Rectal smooth muscle tissue (tissue), 1 donor: ENCODE data around the gene MAP2.
A peak's percentile ranks its signal among the peaks of the same experiment; 100 is the strongest.

Experiments
- H3K27ac ChIP-seq: one replicate; pipeline ENCODE4 v1.7.0; 2013; ENCODE audit warnings: low read depth, low read length, inconsistent platforms
- H3K27me3 ChIP-seq: one replicate; pipeline ENCODE4 v1.7.0; 2013; ENCODE audit warnings: low read length; ENCODE audit not compliant: control insufficient read depth, insufficient read depth
- H3K36me3 ChIP-seq: one replicate; pipeline ENCODE4 v1.7.0; 2013; ENCODE audit warnings: low read length; ENCODE audit not compliant: control insufficient read depth, insufficient read depth
- H3K4me1 ChIP-seq: one replicate; pipeline ENCODE4 v1.7.0; 2013; ENCODE audit warnings: low read length; ENCODE audit not compliant: control insufficient read depth, insufficient read depth
- H3K4me3 ChIP-seq: one replicate; pipeline ENCODE4 v1.7.0; 2013; ENCODE audit warnings: low read length
- H3K9ac ChIP-seq: one replicate; pipeline ENCODE4 v1.7.0; 2013; ENCODE audit warnings: low read length

MAP2 gene

GRCh38 chr2:209395229-209395628, 28.6 kb upstream of the MAP2 start:
- Histone ChIP-seq H3K4me1 (no peaks in the 10 kb centered on the region), H3K27ac (no peak overlapping the region), H3K27me3 (no peaks in the 10 kb centered on the region)

GRCh38 chr2:209395652-209396051, 28.2 kb upstream of the MAP2 start:
- Histone ChIP-seq H3K9ac (no peak overlapping the region), H3K4me1 (no peaks in the 10 kb centered on the region), H3K36me3 (no peaks in the 10 kb centered on the region), H3K27me3 (no peaks in the 10 kb centered on the region), H3K4me3 (no peak overlapping the region), H3K27ac (no peak overlapping the region)

More at GRCh38 chr2:209395229-209395628, 28.6 kb upstream of the MAP2 start:
- Histone ChIP-seq H3K9ac (no peak overlapping the region), H3K4me3 (no peak overlapping the region), H3K36me3 (no peaks in the 10 kb centered on the region)

- H3K27ac ChIP-seq, result no peak overlapping the region
- H3K27me3 ChIP-seq, result no peaks in the 10 kb centered on the region
- H3K4me1 ChIP-seq, result no peaks in the 10 kb centered on the region
- H3K9ac ChIP-seq, result no peak overlapping the region
- no peaks in the 10 kb centered on the region for H3K36me3 ChIP-seq
- H3K4me3 ChIP-seq, result no peak overlapping the region
Observed at GRCh38 chr2:209398463-209398862, 25.4 kb upstream of the MAP2 start.

GRCh38 chr2:209401788-209402187, 22.1 kb upstream of the MAP2 start:
- H3K4me3 ChIP-seq, result no peak overlapping the region
- H3K27ac ChIP-seq, result no peak overlapping the region

GRCh38 chr2:209411296-209411695, 12.6 kb upstream of the MAP2 start:
- H3K4me3 ChIP-seq, result no peak overlapping the region
- H3K27me3 ChIP-seq, result no peaks in the 10 kb centered on the region
- H3K36me3 ChIP-seq, result no peaks in the 10 kb centered on the region
- H3K27ac ChIP-seq, result no peak overlapping the region
- no peak overlapping the region for H3K9ac ChIP-seq
- no peaks in the 10 kb centered on the region for H3K4me1 ChIP-seq

More at GRCh38 chr2:209401788-209402187, 22.1 kb upstream of the MAP2 start:
- no peak overlapping the region for H3K9ac ChIP-seq
- no peaks in the 10 kb centered on the region for H3K4me1 ChIP-seq
- H3K36me3 ChIP-seq, result no peaks in the 10 kb centered on the region
- H3K27me3 ChIP-seq, result no peaks in the 10 kb centered on the region

GRCh38 chr2:209411718-209412117, 12.1 kb upstream of the MAP2 start:
- no peaks in the 10 kb centered on the region for H3K36me3 ChIP-seq
- H3K4me3 ChIP-seq, result no peak overlapping the region
- H3K9ac ChIP-seq, result no peak overlapping the region
- H3K4me1 ChIP-seq, result no peaks in the 10 kb centered on the region
- no peaks in the 10 kb centered on the region for H3K27me3 ChIP-seq
- H3K27ac ChIP-seq, result no peak overlapping the region

- no peak overlapping the region for H3K4me3 ChIP-seq
- no peaks in the 10 kb centered on the region for H3K36me3 ChIP-seq
- no peaks in the 10 kb centered on the region for H3K4me1 ChIP-seq
- H3K27ac ChIP-seq, result no peak overlapping the region
- no peaks in the 10 kb centered on the region for H3K27me3 ChIP-seq
- H3K9ac ChIP-seq, result no peak overlapping the region
Observed at GRCh38 chr2:209413311-209414014, 10.4 kb upstream of the MAP2 start.

GRCh38 chr2:209416913-209417312, 6.9 kb upstream of the MAP2 start:
- Histone ChIP-seq H3K27me3 (no peaks in the 10 kb centered on the region), H3K36me3 (no peaks in the 10 kb centered on the region), H3K4me1 (no peaks in the 10 kb centered on the region), H3K4me3 (no peak overlapping the region), H3K9ac (no peak overlapping the region), H3K27ac (no peak overlapping the region)

GRCh38 chr2:209422191-209422754, 1.6 kb upstream of the MAP2 start:
- H3K4me3 ChIP-seq, result no peak overlapping the region
- no peaks in the 10 kb centered on the region for H3K4me1 ChIP-seq
- H3K9ac ChIP-seq, result no peak overlapping the region
- no peaks in the 10 kb centered on the region for H3K36me3 ChIP-seq
- H3K27me3 ChIP-seq, result no peaks in the 10 kb centered on the region
- no peak overlapping the region for H3K27ac ChIP-seq

GRCh38 chr2:209424199-209424701, 403 bp downstream of the MAP2 start:
- H3K27ac ChIP-seq, result no peak overlapping the region
- no peaks in the 10 kb centered on the region for H3K4me1 ChIP-seq
- no peaks in the 10 kb centered on the region for H3K36me3 ChIP-seq
- H3K27me3 ChIP-seq, result no peaks in the 10 kb centered on the region
- H3K4me3 ChIP-seq, result peak overlapping the region; percentile 75
- H3K9ac ChIP-seq, result peak overlapping the region; percentile 14

- no peak overlapping the region for H3K9ac ChIP-seq
- H3K27ac ChIP-seq, result no peak overlapping the region
- H3K4me1 ChIP-seq, result no peaks in the 10 kb centered on the region
- H3K36me3 ChIP-seq, result no peaks in the 10 kb centered on the region
- H3K27me3 ChIP-seq, result no peaks in the 10 kb centered on the region
- H3K4me3 ChIP-seq, result peak overlapping the region; percentile 75
Observed at GRCh38 chr2:209424781-209425470, 1.1 kb downstream of the MAP2 start.

- Histone ChIP-seq H3K36me3 (no peaks in the 10 kb centered on the region), H3K4me1 (no peaks in the 10 kb centered on the region), H3K27me3 (no peaks in the 10 kb centered on the region), H3K9ac (no peak overlapping the region), H3K4me3 (no peak overlapping the region), H3K27ac (no peak overlapping the region)
Observed at GRCh38 chr2:209425471-209426071, 1.7 kb downstream of the MAP2 start.
